ENCODE results near the gene LY6G5B.

DNA sequence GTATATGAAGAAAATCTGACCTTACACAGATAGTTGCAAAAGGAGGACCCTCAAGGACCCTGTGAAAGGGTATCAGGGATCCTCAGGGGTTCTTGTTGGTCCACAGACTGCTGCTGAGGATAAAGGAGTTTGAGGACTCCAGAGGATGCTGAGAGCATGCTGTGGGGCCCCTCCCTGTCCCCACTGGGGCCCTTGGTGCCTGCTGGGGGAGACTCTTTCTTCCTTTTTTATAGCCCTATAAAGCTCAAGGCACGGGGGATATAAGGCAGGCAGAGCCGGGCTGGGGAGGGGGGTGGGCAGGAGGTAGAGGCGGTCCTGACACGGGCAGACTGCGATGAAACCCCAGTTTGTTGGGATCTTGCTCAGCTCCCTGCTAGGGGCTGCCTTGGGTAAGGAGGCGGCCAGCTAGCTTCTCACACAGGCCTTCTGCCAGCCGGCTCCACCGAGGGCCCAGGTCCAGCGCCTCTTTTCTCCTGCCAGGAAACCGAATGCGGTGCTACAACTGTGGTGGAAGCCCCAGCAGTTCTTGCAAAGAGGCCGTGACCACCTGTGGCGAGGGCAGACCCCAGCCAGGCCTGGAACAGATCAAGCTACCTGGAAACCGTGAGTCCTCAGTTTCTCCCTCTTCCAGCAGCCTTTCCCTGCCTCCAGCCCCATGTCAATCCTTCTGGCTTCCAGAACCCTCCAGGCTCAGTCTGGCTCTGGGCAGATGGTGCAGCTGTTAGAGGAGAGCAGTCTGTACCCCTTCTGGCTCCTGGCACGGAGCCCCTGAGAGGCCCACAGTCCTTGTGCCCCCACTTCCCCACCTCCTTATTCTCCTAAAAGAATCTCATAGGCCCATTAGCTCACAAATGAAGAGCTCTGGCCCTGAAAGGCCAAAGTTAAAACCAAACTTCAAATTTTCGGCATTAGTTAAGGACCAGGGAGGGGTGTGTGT is 45.5 kb downstream of the LY6G5B start, which contains the start of gene LY6G6D:
- TF ChIP-seq, protein P1, sequence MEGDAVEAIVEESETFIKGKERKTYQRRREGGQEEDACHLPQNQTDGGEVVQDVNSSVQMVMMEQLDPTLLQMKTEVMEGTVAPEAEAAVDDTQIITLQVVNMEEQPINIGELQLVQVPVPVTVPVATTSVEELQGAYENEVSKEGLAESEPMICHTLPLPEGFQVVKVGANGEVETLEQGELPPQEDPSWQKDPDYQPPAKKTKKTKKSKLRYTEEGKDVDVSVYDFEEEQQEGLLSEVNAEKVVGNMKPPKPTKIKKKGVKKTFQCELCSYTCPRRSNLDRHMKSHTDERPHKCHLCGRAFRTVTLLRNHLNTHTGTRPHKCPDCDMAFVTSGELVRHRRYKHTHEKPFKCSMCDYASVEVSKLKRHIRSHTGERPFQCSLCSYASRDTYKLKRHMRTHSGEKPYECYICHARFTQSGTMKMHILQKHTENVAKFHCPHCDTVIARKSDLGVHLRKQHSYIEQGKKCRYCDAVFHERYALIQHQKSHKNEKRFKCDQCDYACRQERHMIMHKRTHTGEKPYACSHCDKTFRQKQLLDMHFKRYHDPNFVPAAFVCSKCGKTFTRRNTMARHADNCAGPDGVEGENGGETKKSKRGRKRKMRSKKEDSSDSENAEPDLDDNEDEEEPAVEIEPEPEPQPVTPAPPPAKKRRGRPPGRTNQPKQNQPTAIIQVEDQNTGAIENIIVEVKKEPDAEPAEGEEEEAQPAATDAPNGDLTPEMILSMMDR (IDR thresholded peaks at IDR 0.05; ENCODE audit: low read length), result no peak
- TF ChIP-seq EZH2 (optimal IDR thresholded peaks at IDR 0.05; ENCODE audit: low read depth, low read length), result no peak
- TF ChIP-seq EZH2phosphoT487 (IDR thresholded peaks at IDR 0.05; ENCODE audit: low read length), result no peak
